ENCODE results near the gene ELF1. TPM values are rescaled to one million over a fixed set of nuclear protein-coding genes. Genes with fewer than 3 reads are reported as not detected.
A peak's percentile ranks its signal among the peaks of the same experiment; 100 is the strongest.
"Not testable (repeated sequence)": the region's sequence is repeated elsewhere in the genome, so short reads cannot be mapped to it uniquely, and the experiment has no call there.

Gene ELF1
- total RNA-seq, 1 donor from 2014 or later: 47.4 TPM

DNA sequence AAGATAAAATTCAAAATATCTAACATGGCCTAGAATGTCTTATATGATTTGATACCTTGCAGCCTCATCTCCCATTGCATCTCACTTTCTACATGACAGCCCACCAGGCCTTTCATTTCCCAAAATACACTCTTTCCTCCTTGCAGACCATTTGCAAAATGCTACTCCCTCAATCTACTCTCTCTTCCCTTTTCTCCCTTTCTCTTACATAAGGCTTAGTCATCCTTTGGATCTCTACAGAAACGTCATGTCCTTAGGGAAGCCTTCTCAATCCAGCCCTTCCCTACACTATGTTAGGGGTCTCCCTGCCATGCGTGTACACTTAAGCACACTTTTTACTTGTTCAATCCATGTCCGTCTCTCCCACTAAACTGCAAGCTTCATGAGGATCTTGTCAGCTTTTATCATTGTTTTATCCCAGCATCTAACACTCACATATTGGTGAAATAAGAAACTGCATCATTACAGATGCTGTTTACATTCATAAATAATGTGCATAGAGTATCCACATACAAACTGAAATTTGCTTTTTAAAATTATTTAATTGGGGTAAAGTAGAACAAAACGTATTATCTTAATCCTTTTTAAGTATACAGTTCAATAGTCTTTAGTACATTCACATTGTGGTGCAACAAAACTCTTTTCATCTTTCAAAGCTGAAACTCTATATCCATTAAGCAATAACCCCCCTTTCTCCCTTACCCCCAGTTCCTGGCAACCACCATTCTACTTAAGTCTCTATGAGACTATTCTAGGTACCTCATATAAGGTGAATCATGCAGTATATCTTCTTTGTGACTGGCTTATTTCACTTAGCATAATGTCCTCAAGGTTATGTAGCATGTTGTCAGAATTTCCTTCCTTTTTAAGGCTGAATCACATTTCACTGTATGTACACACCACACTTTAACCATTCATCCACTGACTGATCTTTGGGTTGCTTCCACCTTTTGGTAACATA is 30.6 kb upstream of the ELF1 start:
- peaks cover 35% of the 10 kb centered on the region for H3K36me3 Mint-ChIP-seq
- DNase-seq (ENCODE audit: extremely low spot score, unreplicated experiment): no peak
- no peaks in the 10 kb centered on the region for H3K27me3 Mint-ChIP-seq
- TF ChIP-seq, protein P1, sequence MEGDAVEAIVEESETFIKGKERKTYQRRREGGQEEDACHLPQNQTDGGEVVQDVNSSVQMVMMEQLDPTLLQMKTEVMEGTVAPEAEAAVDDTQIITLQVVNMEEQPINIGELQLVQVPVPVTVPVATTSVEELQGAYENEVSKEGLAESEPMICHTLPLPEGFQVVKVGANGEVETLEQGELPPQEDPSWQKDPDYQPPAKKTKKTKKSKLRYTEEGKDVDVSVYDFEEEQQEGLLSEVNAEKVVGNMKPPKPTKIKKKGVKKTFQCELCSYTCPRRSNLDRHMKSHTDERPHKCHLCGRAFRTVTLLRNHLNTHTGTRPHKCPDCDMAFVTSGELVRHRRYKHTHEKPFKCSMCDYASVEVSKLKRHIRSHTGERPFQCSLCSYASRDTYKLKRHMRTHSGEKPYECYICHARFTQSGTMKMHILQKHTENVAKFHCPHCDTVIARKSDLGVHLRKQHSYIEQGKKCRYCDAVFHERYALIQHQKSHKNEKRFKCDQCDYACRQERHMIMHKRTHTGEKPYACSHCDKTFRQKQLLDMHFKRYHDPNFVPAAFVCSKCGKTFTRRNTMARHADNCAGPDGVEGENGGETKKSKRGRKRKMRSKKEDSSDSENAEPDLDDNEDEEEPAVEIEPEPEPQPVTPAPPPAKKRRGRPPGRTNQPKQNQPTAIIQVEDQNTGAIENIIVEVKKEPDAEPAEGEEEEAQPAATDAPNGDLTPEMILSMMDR (conservative IDR thresholded peaks at IDR 0.05): no peak
- peaks cover 13% of the 10 kb centered on the region for H3K4me1 Mint-ChIP-seq (ENCODE audit: unreplicated experiment)
- H3K9me3 Mint-ChIP-seq: peaks cover 11% of the 10 kb centered on the region
- no peak overlapping the region for H3K27ac Mint-ChIP-seq
- no peak overlapping the region for H3K4me3 Mint-ChIP-seq

DNA sequence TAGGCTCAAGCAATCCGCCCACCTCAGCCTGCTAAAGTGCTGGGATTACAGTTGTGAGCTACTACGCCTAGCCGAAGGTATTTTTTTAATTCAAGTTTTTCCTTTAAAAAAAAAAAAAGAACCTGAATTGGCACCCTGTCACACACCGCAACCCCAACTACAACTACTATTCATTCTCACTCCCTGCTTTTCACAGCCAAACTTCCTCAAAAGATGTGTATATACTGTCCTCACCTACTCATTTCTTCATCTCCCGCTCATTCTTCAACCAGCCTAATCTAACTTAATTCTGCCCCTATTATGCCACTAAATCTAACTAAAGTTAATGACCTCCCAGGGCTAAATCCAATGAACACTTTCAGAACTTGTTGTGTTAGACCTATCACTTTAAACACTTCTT is 29.5 kb upstream of the ELF1 start:
- TF ChIP-seq, protein P1 (conservative IDR thresholded peaks at IDR 0.05): no peak
- peaks cover 35% of the 10 kb centered on the region for H3K36me3 Mint-ChIP-seq
- DNase-seq (ENCODE audit: extremely low spot score, unreplicated experiment): no peak
- peaks cover 5% of the 10 kb centered on the region for H3K4me1 Mint-ChIP-seq (ENCODE audit: unreplicated experiment)
- no peaks in the 10 kb centered on the region for H3K27me3 Mint-ChIP-seq
- H3K9me3 Mint-ChIP-seq: peaks cover 11% of the 10 kb centered on the region
- H3K4me3 Mint-ChIP-seq: no peak overlapping the region
- H3K27ac Mint-ChIP-seq: no peak overlapping the region

DNA sequence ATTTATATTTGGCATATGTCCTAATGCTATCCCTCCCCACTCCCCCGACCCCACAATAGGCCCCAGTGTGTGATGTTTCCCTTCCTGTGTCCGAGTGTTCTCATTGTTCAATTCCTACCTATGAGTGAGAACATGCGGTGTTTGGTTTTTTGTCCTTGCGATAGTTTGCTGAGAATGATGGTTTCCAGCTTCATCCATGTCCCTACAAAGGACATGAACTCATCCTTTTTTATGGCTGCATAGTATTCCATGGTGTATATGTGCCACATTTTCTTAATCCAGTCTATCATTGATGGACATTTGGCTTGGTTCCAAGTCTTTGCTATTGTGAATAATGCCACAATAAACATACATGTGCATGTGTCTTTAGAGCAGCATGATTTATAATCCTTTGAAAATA is 23.3 kb upstream of the ELF1 start:
- not testable (repeated sequence) for H3K27me3 Mint-ChIP-seq; H3K9me3 Mint-ChIP-seq; DNase-seq (ENCODE audit: extremely low spot score, unreplicated experiment); H3K4me1 Mint-ChIP-seq (ENCODE audit: unreplicated experiment); H3K27ac Mint-ChIP-seq; H3K4me3 Mint-ChIP-seq
- peaks cover 12% of the 10 kb centered on the region for H3K36me3 Mint-ChIP-seq

DNA sequence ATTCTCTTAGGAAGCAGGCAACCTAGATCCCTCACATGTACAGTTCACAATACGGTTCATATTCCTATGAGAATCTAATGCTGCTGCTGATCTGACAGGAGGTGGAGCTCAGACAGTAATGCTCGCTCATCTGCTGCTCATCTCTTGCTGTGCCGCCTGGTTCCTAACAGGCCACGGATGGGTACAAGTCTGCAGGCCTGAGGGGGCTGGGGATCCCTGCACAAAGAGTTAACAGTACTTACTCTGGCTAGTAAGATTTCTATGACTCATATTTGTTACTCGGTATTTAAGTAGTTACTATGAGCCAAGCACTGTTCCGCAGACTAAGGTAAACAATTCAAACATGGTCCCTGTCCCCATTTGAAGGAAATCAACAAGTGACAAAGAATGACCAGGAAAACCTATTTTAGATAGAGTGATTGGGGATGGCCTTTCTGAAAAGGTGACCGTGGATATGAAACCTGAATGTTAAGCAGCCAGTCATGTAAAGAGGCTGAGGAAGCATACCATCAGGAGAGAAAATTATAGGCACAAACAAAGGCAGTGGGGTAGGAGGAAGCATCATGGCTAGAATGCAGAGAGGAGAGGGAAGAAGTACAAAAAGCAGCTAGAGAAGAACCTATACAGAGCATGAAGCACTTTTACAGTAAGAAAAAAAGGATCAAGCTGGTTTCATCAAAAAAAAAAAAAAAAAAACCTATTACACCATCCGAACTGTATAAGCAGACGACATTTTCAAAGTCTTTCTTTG is 21.6 kb upstream of the ELF1 start:
- H3K9me3 Mint-ChIP-seq: peaks cover 3% of the 10 kb centered on the region
- no peaks in the 10 kb centered on the region for H3K27me3 Mint-ChIP-seq
- H3K4me1 Mint-ChIP-seq (ENCODE audit: unreplicated experiment): no peaks in the 10 kb centered on the region
- no peak overlapping the region for H3K4me3 Mint-ChIP-seq
- H3K36me3 Mint-ChIP-seq: peaks cover 9% of the 10 kb centered on the region
- DNase-seq (ENCODE audit: extremely low spot score, unreplicated experiment): no peak
- no peak overlapping the region for H3K27ac Mint-ChIP-seq
- TF ChIP-seq, protein P1 (conservative IDR thresholded peaks at IDR 0.05): no peak

DNA sequence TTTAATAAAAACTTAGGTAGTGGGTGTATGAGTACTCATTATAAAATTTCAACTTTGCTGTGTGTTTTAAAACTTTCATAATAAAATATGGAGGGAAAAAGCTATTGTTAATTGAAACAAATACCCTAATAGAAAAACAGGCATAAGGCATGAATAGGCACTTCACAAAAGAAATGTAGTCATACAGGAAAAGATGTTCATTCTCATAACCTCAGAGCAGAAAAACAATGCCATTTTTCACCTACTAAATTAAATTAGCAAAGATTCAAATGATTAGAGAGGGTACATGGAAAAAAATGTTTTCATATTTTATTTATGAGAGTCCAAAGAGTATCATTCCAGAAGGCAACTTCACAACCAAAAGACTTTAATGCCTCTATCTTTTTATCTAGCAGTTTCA is 20.6 kb upstream of the ELF1 start:
- TF ChIP-seq, protein P1 (conservative IDR thresholded peaks at IDR 0.05): no peak
- Mint-ChIP-seq H3K4me1 (ENCODE audit: unreplicated experiment) (no peaks in the 10 kb centered on the region), H3K4me3 (no peak overlapping the region), H3K27me3 (no peaks in the 10 kb centered on the region), H3K9me3 (peaks cover 3% of the 10 kb centered on the region), H3K27ac (peak overlapping the region; percentile 23), H3K36me3 (peaks cover 4% of the 10 kb centered on the region)
- no peak for DNase-seq (ENCODE audit: extremely low spot score, unreplicated experiment)

DNA sequence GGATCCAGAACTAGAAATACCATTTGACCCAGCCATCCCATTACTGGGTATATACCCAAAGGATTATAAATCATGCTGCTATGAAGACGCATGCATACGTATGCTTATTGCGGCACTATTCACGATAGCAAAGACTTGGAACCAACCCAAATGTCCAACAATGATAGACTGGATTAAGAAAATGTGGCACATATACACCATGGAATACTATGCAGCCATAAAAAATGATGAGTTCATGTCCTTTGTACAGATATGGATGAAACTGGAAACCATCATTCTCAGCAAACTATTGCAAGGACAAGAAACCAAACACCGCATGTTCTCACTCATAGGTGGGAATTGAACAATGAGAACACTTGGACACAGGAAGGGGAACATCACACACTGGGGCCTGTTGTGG is 17.4 kb upstream of the ELF1 start:
- H3K4me1 Mint-ChIP-seq (ENCODE audit: unreplicated experiment); H3K36me3 Mint-ChIP-seq; H3K9me3 Mint-ChIP-seq; H3K4me3 Mint-ChIP-seq; H3K27ac Mint-ChIP-seq; H3K27me3 Mint-ChIP-seq; DNase-seq (ENCODE audit: extremely low spot score, unreplicated experiment): not testable (repeated sequence)

Measured in type B pancreatic cell (in vitro differentiated cells).